OCI-LY7 (cell line): ENCODE data around the gene CFAP61. TPM values are rescaled to one million over a fixed set of nuclear protein-coding genes. Genes with fewer than 3 reads are reported as not detected.

ENCODE experiments used
- BruUV-seq: library from RNA; stranded (reverse); fragments of 400-500 nt; replicated peaks from 2 replicates; lab custom pipeline; 2021; lab: Mats Ljungman, UMichigan
- CTCF ChIA-PET: fragments of 300-600 bp; sonication (Branson Sonifier 250); formaldehyde crosslinking; loops from one replicate; lab custom pipeline; 2022; ENCODE audit warnings: antibody characterized with exemption; ENCODE audit not compliant: unreplicated experiment; lab: Charles Lee
- POLR2A ChIA-PET: fragments of 300-600 bp; sonication (Branson Sonifier 250); formaldehyde crosslinking; loops from one replicate; lab custom pipeline; 2022; ENCODE audit warnings: antibody characterized with exemption; lab: Charles Lee
- DNase-seq: peaks from one replicate; pipeline ENCODE4 v3.0.0-alpha.2; 2015; ENCODE audit warnings: low spot score
- H2AFZ ChIP-seq: fragments of 200-600 bp; sonication (generic), shearing (Covaris generic); 2 replicates; pipeline ENCODE4 v1.6.1; 2014; ENCODE audit warnings: mild to moderate bottlenecking, antibody characterized with exemption, low read length, moderate library complexity
- H3K27ac ChIP-seq: fragments of 200-600 bp; sonication (generic); 2 replicates; pipeline ENCODE4 v1.5.1; 2014; ENCODE audit warnings: mixed run types, low read depth, mild to moderate bottlenecking, moderate library complexity, low read length, inconsistent platforms; ENCODE audit not compliant: poor library complexity, severe bottlenecking
- H3K36me3 ChIP-seq: fragments of 200-600 bp; sonication (generic); 2 replicates; pipeline ENCODE4 v1.6.1; 2014; ENCODE audit warnings: mild to moderate bottlenecking, antibody characterized with exemption, low read length, moderate library complexity, mixed read lengths; ENCODE audit not compliant: insufficient read depth
- H3K4me1 ChIP-seq: fragments of 200-600 bp; sonication (generic); 2 replicates; pipeline ENCODE4 v1.5.1; 2014; ENCODE audit warnings: mild to moderate bottlenecking, low read length; ENCODE audit not compliant: insufficient read depth, poor library complexity, severe bottlenecking
- H3K4me2 ChIP-seq: fragments of 200-600 bp; sonication (generic); 2 replicates; pipeline ENCODE4 v1.6.1; 2014; ENCODE audit warnings: mild to moderate bottlenecking, low read length
- H3K4me3 ChIP-seq: fragments of 200-600 bp; sonication (generic); 2 replicates; pipeline ENCODE4 v1.5.1; 2014; ENCODE audit warnings: mild to moderate bottlenecking, low read depth, low read length; ENCODE audit not compliant: poor library complexity, severe bottlenecking
- H3K79me2 ChIP-seq: fragments of 200-600 bp; sonication (generic); 2 replicates; pipeline ENCODE4 v1.6.1; 2016; ENCODE audit warnings: low read depth, mild to moderate bottlenecking, low read length, moderate library complexity, mixed read lengths; ENCODE audit not compliant: insufficient read depth
- H3K9me2 ChIP-seq: fragments of 200-600 bp; sonication (generic); 2 replicates; pipeline ENCODE4 v1.6.1; 2016; ENCODE audit warnings: mild to moderate bottlenecking, low read length, mixed read lengths; ENCODE audit not compliant: insufficient read depth
- H3K9me3 ChIP-seq: fragments of 200-600 bp; sonication (generic); 2 replicates; pipeline ENCODE4 v1.6.1; 2014; ENCODE audit warnings: mild to moderate bottlenecking, mixed run types, low read length, mixed read lengths
- H4K20me1 ChIP-seq: fragments of 200-600 bp; sonication (generic); 2 replicates; pipeline ENCODE4 v1.6.1; 2014; ENCODE audit warnings: mild to moderate bottlenecking, antibody characterized with exemption, low read length, moderate library complexity, mixed read lengths; ENCODE audit not compliant: insufficient read depth
- CTCF ChIP-seq: fragments of 200-600 bp; sonication (generic); conservative IDR thresholded peaks from 2 replicates; pipeline ENCODE4 v1.5.1; 2014; ENCODE audit warnings: mild to moderate bottlenecking, antibody characterized with exemption, low read length, moderate library complexity, mixed read lengths
- EZH2phosphoT487 ChIP-seq: fragments of 200-600 bp; sonication (generic); IDR thresholded peaks from 2 replicates; pipeline ENCODE4 v1.6.1; 2018; ENCODE audit warnings: low read depth, borderline replicate concordance, mild to moderate bottlenecking, mixed run types, antibody characterized with exemption, low read length, moderate library complexity, mixed read lengths
- intact Hi-C: fragments of 100-400 bp; cut with micrococcal nuclease; formaldehyde crosslinking; loops from one replicate; pipeline ENCODE4 v1.10.0; 2022; ENCODE audit not compliant: unreplicated experiment
- total RNA-seq, 2 experiments: library from RNA; depleted of rRNA in 1 of 2; stranded (reverse); fragments of >200 nt in 1 of 2; shearing (Covaris generic) in 1 of 2; gene quantifications; 2 replicates each; pipeline ENCODE4 v1.2.3, GENCODE V29; 2014 to 2022

Gene CFAP61
- total RNA-seq, 2 experiments from 2014 or later: 0.06 TPM; not detected in 1

GRCh38 chr20:20070871-20071726, 18.8 kb downstream of the CFAP61 start:
- CTCF ChIA-PET: no interaction called here
- no peak for TF ChIP-seq EZH2phosphoT487
- no peak for TF ChIP-seq CTCF
- Histone ChIP-seq H4K20me1 (no peaks in the 10 kb centered on the region), H3K9me2 (no peaks in the 10 kb centered on the region), H3K4me1 (no peaks in the 10 kb centered on the region), H2AFZ (no peak overlapping the region), H3K27ac (no peak overlapping the region), H3K36me3 (no peaks in the 10 kb centered on the region), H3K4me2 (no peak overlapping the region), H3K79me2 (no peaks in the 10 kb centered on the region), H3K9me3 (no peaks in the 10 kb centered on the region), H3K4me3 (no peak overlapping the region)
- POLR2A ChIA-PET: interaction anchor here (0.6 kb wide), 1 partner anchor 772 kb away, joined by 3 read pairs; no protein-coding TSS in a partner anchor
- no peak for DNase-seq
- BruUV-seq: no TSS peak
- intact Hi-C loops: no loop called here

- Histone ChIP-seq H4K20me1 (no peaks in the 10 kb centered on the region), H3K4me1 (no peaks in the 10 kb centered on the region), H3K4me2 (no peak overlapping the region), H3K9me2 (no peaks in the 10 kb centered on the region), H3K79me2 (no peaks in the 10 kb centered on the region), H3K9me3 (no peaks in the 10 kb centered on the region), H3K27ac (no peak overlapping the region), H3K36me3 (no peaks in the 10 kb centered on the region), H2AFZ (no peak overlapping the region), H3K4me3 (no peak overlapping the region)
- CTCF ChIA-PET: no interaction called here
- POLR2A ChIA-PET: no interaction called here
- BruUV-seq: no TSS peak
- no peak for DNase-seq
- TF ChIP-seq CTCF (no peak), EZH2phosphoT487 (no peak)
- intact Hi-C loops: no loop called here
These were observed 21.6 kb downstream of the CFAP61 start for GRCh38 chr20:20073801-20074371.

GRCh38 chr20:20075032-20075431, 22.7 kb downstream of the CFAP61 start:
- DNase-seq: no peak
- H4K20me1 ChIP-seq: no peaks in the 10 kb centered on the region
- ChIA-PET POLR2A (no interaction called here), CTCF (no interaction called here)
- H2AFZ ChIP-seq: no peak overlapping the region
- no peak overlapping the region for H3K4me2 ChIP-seq
- H3K4me3 ChIP-seq: no peak overlapping the region
- intact Hi-C loops: no loop called here
- no peak for TF ChIP-seq CTCF
- TF ChIP-seq EZH2phosphoT487: no peak
- no peaks in the 10 kb centered on the region for H3K9me2 ChIP-seq
- H3K4me1 ChIP-seq: no peaks in the 10 kb centered on the region
- BruUV-seq: no TSS peak
- no peak overlapping the region for H3K27ac ChIP-seq
- no peaks in the 10 kb centered on the region for H3K79me2 ChIP-seq
- H3K9me3 ChIP-seq: no peaks in the 10 kb centered on the region
- no peaks in the 10 kb centered on the region for H3K36me3 ChIP-seq
